Ishikawa (cell line): ENCODE results near the gene ADCY5.

ENCODE experiments used
- CEBPB ChIP-seq: IDR thresholded peaks from 2 replicates; pipeline ENCODE4 v1.6.1; 2012
- YY1 ChIP-seq: IDR thresholded peaks from 2 replicates; pipeline ENCODE4 v1.6.1; 2012; ENCODE audit warnings: low read depth
- ZBTB7A ChIP-seq: IDR thresholded peaks from 2 replicates; pipeline ENCODE4 v1.6.1; 2012; ENCODE audit warnings: low read depth
- TF ChIP-seq, protein P1 (sequence below): IDR thresholded peaks from 2 replicates; pipeline ENCODE4 v1.6.1; 2012

DNA sequence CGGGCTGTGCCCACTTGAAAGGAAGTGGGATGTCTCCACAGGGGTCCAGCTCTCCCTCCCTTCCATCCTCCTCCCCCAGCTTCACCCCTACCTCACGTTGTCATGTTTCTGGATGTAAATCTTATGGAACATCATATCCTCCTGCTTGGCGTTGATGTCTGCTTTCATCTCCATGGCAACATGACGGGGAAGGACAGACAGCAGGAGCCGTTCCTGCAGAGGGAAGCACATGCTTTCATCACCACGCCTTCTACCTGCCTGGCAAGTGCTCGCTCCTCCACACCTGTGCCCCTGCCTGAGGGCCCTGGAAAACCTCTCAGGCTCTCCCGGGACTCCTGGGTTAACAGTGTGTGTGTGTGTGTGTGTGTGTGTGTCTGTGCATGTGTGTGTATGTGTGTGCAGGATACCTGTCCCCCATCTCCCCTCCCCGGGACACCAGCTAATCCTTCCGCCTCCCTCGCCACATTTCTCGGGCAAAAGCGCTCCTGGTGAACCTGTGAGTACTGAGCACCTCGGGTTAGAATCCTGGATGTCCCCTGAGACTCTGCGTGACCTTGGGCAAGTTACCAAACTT is 101.1 kb downstream of the ADCY5 start:
- TF ChIP-seq ZBTB7A (no peak), CEBPB (no peak), YY1 (no peak)
- TF ChIP-seq, protein P1, sequence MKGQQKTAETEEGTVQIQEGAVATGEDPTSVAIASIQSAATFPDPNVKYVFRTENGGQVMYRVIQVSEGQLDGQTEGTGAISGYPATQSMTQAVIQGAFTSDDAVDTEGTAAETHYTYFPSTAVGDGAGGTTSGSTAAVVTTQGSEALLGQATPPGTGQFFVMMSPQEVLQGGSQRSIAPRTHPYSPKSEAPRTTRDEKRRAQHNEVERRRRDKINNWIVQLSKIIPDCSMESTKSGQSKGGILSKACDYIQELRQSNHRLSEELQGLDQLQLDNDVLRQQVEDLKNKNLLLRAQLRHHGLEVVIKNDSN, result no peak
